ENCODE measurements around the gene GABRA4.

- TF ChIP-seq TAF1 (IDR thresholded peaks at IDR 0.05; ENCODE audit: borderline replicate concordance, low read depth, low read length) (no peak), POLR2AphosphoS5 (IDR thresholded peaks at IDR 0.05; ENCODE audit: low read depth, low read length) (no peak), POLR2A (IDR thresholded peaks at IDR 0.05; ENCODE audit: low read depth, low read length) (no peak)
Observed at GRCh38 chr4:46947541-46947940, 45.8 kb downstream of the GABRA4 start.
